IMR-90 (cell line): ENCODE results near the gene PFDN5. TPM values are rescaled to one million over a fixed set of nuclear protein-coding genes. Genes with fewer than 3 reads are reported as not detected.
A peak's percentile ranks its signal among the peaks of the same experiment; 100 is the strongest.

ENCODE experiments used
- ATAC-seq: fragments of 200-7000 bp; cut with Tn5 transposase; 2 replicates; pipeline ENCODE4 v1.9.1; 2020; ENCODE audit warnings: low read depth, mild to moderate bottlenecking, moderate library complexity
- BruUV-seq: library from RNA; stranded (reverse); fragments of 400-500 nt; replicated peaks from 2 replicates; lab custom pipeline; 2021; lab: Mats Ljungman, UMichigan
- CTCF ChIA-PET: fragments of 300-600 bp; formaldehyde crosslinking; extraction: SDS; loops from one replicate; lab custom pipeline; 2021; ENCODE audit warnings: antibody characterized with exemption; lab: Yijun Ruan, JAX
- POLR2A ChIA-PET: fragments of 300-600 bp; sonication (Branson Sonifier 250); formaldehyde crosslinking; loops from one replicate; lab custom pipeline; 2022; ENCODE audit warnings: antibody characterized with exemption; ENCODE audit not compliant: unreplicated experiment; lab: Charles Lee
- DNase-seq: peaks from one replicate; pipeline ENCODE4 v3.0.0; 2013
- H2AFZ ChIP-seq: replicated peaks from 2 replicates; pipeline ENCODE3; 2013; ENCODE audit warnings: low read length, mild to moderate bottlenecking; ENCODE audit not compliant: poor library complexity
- H2AK5ac ChIP-seq: 2 replicates; pipeline ENCODE4 v1.6.1; 2013; ENCODE audit warnings: low read depth, low read length, inconsistent platforms
- H2AK9ac ChIP-seq: replicated peaks from 2 replicates; pipeline ENCODE3; 2013; ENCODE audit warnings: mild to moderate bottlenecking, low read depth, low read length, moderate library complexity; ENCODE audit not compliant: poor library complexity
- H2BK120ac ChIP-seq: 2 replicates; pipeline ENCODE4 v1.6.1; 2013; ENCODE audit warnings: low read depth, low read length, inconsistent platforms
- H2BK15ac ChIP-seq: 3 replicates; pipeline ENCODE4 v1.6.1; 2013; ENCODE audit warnings: low read depth, low read length, inconsistent platforms
- H2BK20ac ChIP-seq: 2 replicates; pipeline ENCODE4 v1.6.1; 2013; ENCODE audit warnings: low read depth, mild to moderate bottlenecking, inconsistent platforms, low read length, moderate library complexity
- H2BK5ac ChIP-seq: 2 replicates; pipeline ENCODE4 v1.6.1; 2013; ENCODE audit warnings: mild to moderate bottlenecking, low read depth, low read length, inconsistent platforms; ENCODE audit not compliant: poor library complexity, severe bottlenecking
- H3K14ac ChIP-seq: replicated peaks from 2 replicates; pipeline ENCODE4 v1.6.1; 2013; ENCODE audit warnings: low read depth, low read length, inconsistent platforms
- H3K18ac ChIP-seq: 2 replicates; pipeline ENCODE4 v1.6.1; 2013; ENCODE audit warnings: low read depth, low read length, control low read depth
- H3K23ac ChIP-seq: 2 replicates; pipeline ENCODE4 v1.6.1; 2013; ENCODE audit warnings: low read depth, low read length, inconsistent platforms
- H3K27ac ChIP-seq: 2 replicates; pipeline ENCODE4 v1.5.1; 2013; ENCODE audit warnings: mild to moderate bottlenecking, control low read depth, low read length; ENCODE audit not compliant: insufficient read depth
- H3K27me3 ChIP-seq: 2 replicates; pipeline ENCODE4 v1.6.1; 2013; ENCODE audit warnings: low read length; ENCODE audit not compliant: control insufficient read depth, insufficient read depth
- H3K36me3 ChIP-seq: 2 replicates; pipeline ENCODE4 v1.6.1; 2013; ENCODE audit warnings: low read length, mixed read lengths; ENCODE audit not compliant: control insufficient read depth, insufficient read depth
- H3K4ac ChIP-seq: 2 replicates; pipeline ENCODE4 v1.6.1; 2013; ENCODE audit warnings: low read depth, low read length, inconsistent platforms
- H3K4me1 ChIP-seq: 2 replicates; pipeline ENCODE4 v1.6.1; 2013; ENCODE audit warnings: low read length, mixed read lengths; ENCODE audit not compliant: control insufficient read depth, insufficient read depth
- H3K4me2 ChIP-seq: 2 replicates; pipeline ENCODE4 v1.6.1; 2013; ENCODE audit warnings: low read depth, mild to moderate bottlenecking, control low read depth, low read length, moderate library complexity
- H3K4me3 ChIP-seq: 2 replicates; pipeline ENCODE4 v1.5.1; 2013; ENCODE audit warnings: low read depth, mild to moderate bottlenecking, control low read depth, low read length, moderate library complexity; ENCODE audit not compliant: insufficient read depth
- H3K56ac ChIP-seq: 2 replicates; pipeline ENCODE4 v1.6.1; 2013; ENCODE audit warnings: low read length, inconsistent platforms; ENCODE audit not compliant: insufficient read depth; ENCODE audit errors: extremely low read depth
- H3K79me1 ChIP-seq, 2 experiments: 2 replicates each; pipeline ENCODE4 v1.6.1; 2013; ENCODE audit warnings: low read length in 2 of 2, inconsistent platforms in 1 of 2, low read depth in 1 of 2
- H3K9ac ChIP-seq: 2 replicates; pipeline ENCODE4 v1.6.1; 2013; ENCODE audit warnings: low read depth, low read length, control low read depth
- H3K9me1 ChIP-seq: 2 replicates; pipeline ENCODE4 v1.6.1; 2013; ENCODE audit warnings: low read length, inconsistent platforms; ENCODE audit not compliant: insufficient read depth
- H3K9me3 ChIP-seq: 2 replicates; pipeline ENCODE4 v1.6.1; 2013; ENCODE audit warnings: low read length; ENCODE audit not compliant: control insufficient read depth, insufficient read depth
- H4K20me1 ChIP-seq: 2 replicates; pipeline ENCODE4 v1.6.1; 2013; ENCODE audit warnings: low read length, inconsistent platforms; ENCODE audit not compliant: insufficient read depth
- H4K5ac ChIP-seq: 2 replicates; pipeline ENCODE4 v1.6.1; 2013; ENCODE audit warnings: mild to moderate bottlenecking, low read depth, low read length, control low read depth
- H4K8ac ChIP-seq, 2 experiments: 2 replicates each; pipeline ENCODE4 v1.6.1; 2013; ENCODE audit warnings: low read depth in 2 of 2, low read length in 2 of 2, control low read depth in 1 of 2, inconsistent platforms in 1 of 2
- H4K91ac ChIP-seq: 2 replicates; pipeline ENCODE4 v1.6.1; 2013; ENCODE audit warnings: low read depth, low read length, inconsistent platforms; ENCODE audit not compliant: insufficient read depth
- BHLHE40 ChIP-seq: fragments of 150-350 bp; IDR thresholded peaks from 2 replicates; pipeline ENCODE4 v1.6.1; 2016; ENCODE audit warnings: mild to moderate bottlenecking, low read depth, low read length
- CEBPB ChIP-seq: IDR thresholded peaks from 2 replicates; pipeline ENCODE4 v1.6.1; 2012; ENCODE audit warnings: low read depth, low read length, improper control_type of control experiment
- CHD1 ChIP-seq: IDR thresholded peaks from 2 replicates; pipeline ENCODE4 v1.6.1; 2012; ENCODE audit warnings: low read depth, low read length, improper control_type of control experiment
- CTCF ChIP-seq: conservative IDR thresholded peaks from 2 replicates; pipeline ENCODE4 v1.5.1; 2012; ENCODE audit warnings: mild to moderate bottlenecking, low read depth, low read length, improper control_type of control experiment
- FOS ChIP-seq: fragments of 150-350 bp; IDR thresholded peaks from 2 replicates; pipeline ENCODE4 v1.6.1; 2016; ENCODE audit warnings: low read depth, low read length
- MAFK ChIP-seq: IDR thresholded peaks from 2 replicates; pipeline ENCODE4 v1.6.1; 2012; ENCODE audit warnings: low read depth, low read length, improper control_type of control experiment
- MAZ ChIP-seq: IDR thresholded peaks from 2 replicates; pipeline ENCODE4 v1.6.1; 2012; ENCODE audit warnings: low read depth, mild to moderate bottlenecking, low read length, improper control_type of control experiment, moderate library complexity, borderline replicate concordance
- MXI1 ChIP-seq: IDR thresholded peaks from 2 replicates; pipeline ENCODE4 v1.6.1; 2012; ENCODE audit warnings: low read depth, mild to moderate bottlenecking, low read length, moderate library complexity, borderline replicate concordance
- NFE2L2 ChIP-seq: fragments of 150-350 bp; IDR thresholded peaks from 2 replicates; pipeline ENCODE4 v1.6.1; 2016; ENCODE audit warnings: low read depth, mild to moderate bottlenecking, low read length
- POLR2A ChIP-seq: IDR thresholded peaks from 2 replicates; pipeline ENCODE4 v1.6.1; 2012; ENCODE audit warnings: mild to moderate bottlenecking, low read depth, low read length
- USF2 ChIP-seq: fragments of 150-350 bp; IDR thresholded peaks from 2 replicates; pipeline ENCODE4 v1.6.1; 2017; ENCODE audit warnings: mild to moderate bottlenecking, antibody characterized with exemption, low read length, low read depth
- WGBS, 2 experiments: methylation state at CpG; one replicate each; pipeline versions ENCODE4 v1.1.5 to v1.1.7; 2013; ENCODE audit warnings: missing lambda C conversion rate in 2 of 2; ENCODE audit not compliant: insufficient read length in 1 of 2; ENCODE audit errors: extremely low coverage in 2 of 2; 5-methylcytosine and 5-hydroxymethylcytosine counted together
- dilution Hi-C: fragments of 300-500 bp; cut with HindIII; formaldehyde crosslinking; loops from one replicate; pipeline ENCODE4 v1.14.3; 2018; ENCODE audit warnings: low sequenced_read_pairs; ENCODE audit not compliant: unreplicated experiment
- in situ Hi-C: fragments of 300-500 bp; cut with MboI; formaldehyde crosslinking; loops from 3 replicates; pipeline ENCODE4 v1.14.3; 2019; ENCODE audit warnings: low sequenced_read_pairs, inconsistent platforms, mixed read lengths
- intact Hi-C: fragments of 100-400 bp; cut with micrococcal nuclease; formaldehyde crosslinking; loops from 2 replicates; pipeline ENCODE4 v1.10.0; 2022
- polyA plus RNA-seq, 3 experiments: library from polyadenylated mRNA; depleted of rRNA; stranded (reverse); fragments of >200 nt; gene quantifications; 2 replicates each; pipeline ENCODE4 v1.2.3, GENCODE V29; 2012; ENCODE audit warnings: low replicate concordance in 1 of 3
- total RNA-seq: library from RNA; depleted of rRNA; stranded (reverse); fragments of >200 nt; gene quantifications from 2 replicates; pipeline ENCODE4 v1.2.3, GENCODE V29; 2012

PFDN5 gene
- total and polyA plus RNA-seq, 2 of the 4 experiments (the other 2 are of a cell fraction), result 1,011 to 1,338 TPM

- TF ChIP-seq NFE2L2, result no peak
Measured at GRCh38 chr12:53289891-53290290, 5.5 kb upstream of the PFDN5 start (continued).

- Histone ChIP-seq H3K27ac (peak overlapping the region; percentile 14; the same call in 1 of the 2 replicates), H2BK120ac (peak overlapping the region; percentile 26; the same call in 1 of the 2 replicates), H2AK9ac (peak overlapping the region; percentile 92), H3K4me1 (peaks cover 25% of the 10 kb centered on the region), H4K91ac (no peak overlapping the region), H4K5ac (no peak overlapping the region; the same call in 1 of the 2 replicates), H2BK15ac (no peak overlapping the region), H3K27me3 (no peaks in the 10 kb centered on the region), H3K23ac (no peak overlapping the region), H2BK20ac (no peak overlapping the region), H3K9ac (no peak overlapping the region), H3K4me3 (no peak overlapping the region), H3K4ac (0 out of 2 replicates have a peak overlapping the region, but pooled peaks have one; percentile 10), H4K8ac (peak overlapping the region in 1 of 2 experiments; percentile 75; a peak in 3 of 4 replicates), H3K14ac (no peak overlapping the region), H4K20me1 (no peaks in the 10 kb centered on the region), H3K18ac (no peak overlapping the region; the same call in 1 of the 2 replicates), H3K4me2 (peak overlapping the region; percentile 9; the same call in 1 of the 2 replicates), H3K9me1 (peaks cover 10% of the 10 kb centered on the region; the same call in 1 of the 2 replicates), H2BK5ac (peak overlapping the region; percentile 80), H3K9me3 (no peaks in the 10 kb centered on the region), H3K56ac (no peak overlapping the region), H2AFZ (peak overlapping the region; percentile 79), H3K79me1 (peaks cover under 1 to 31% of the 10 kb centered on the region in 2 experiments; a peak in 2 of 4 replicates), H2AK5ac (no peak overlapping the region; the same call in 1 of the 2 replicates), H3K36me3 (no peaks in the 10 kb centered on the region; the same call in 1 of the 2 replicates)
- BruUV-seq, result no TSS peak
- dilution Hi-C loops (no loop called here), in situ Hi-C loops (no loop called here), intact Hi-C loops (no loop called here)
- no peak for ATAC-seq
- ChIA-PET CTCF (interaction anchor here (1.9 kb wide), 1 partner anchor 77 kb away, joined by 6 read pairs; no protein-coding TSS in a partner anchor), POLR2A (no interaction called here)
- DNase-seq, result peak; percentile 66
- TF ChIP-seq CEBPB (no peak), CHD1 (no peak), POLR2A (no peak), MAFK (no peak), FOS (no peak), CTCF (no peak), MXI1 (no peak), BHLHE40 (no peak), USF2 (no peak), MAZ (no peak), NFE2L2 (no peak)
- WGBS, 2 experiments, result 88% methylated on average over 5 of the region's 9 CpGs; no CpG with 5 or more reads in 1 of the 2 experiments
Measured at GRCh38 chr12:53290661-53291060, 4.7 kb upstream of the PFDN5 start.
